Mesendoderm (in vitro differentiated cells): Measurements from ENCODE around the gene CCDC197.

ENCODE experiments used
- DNase-seq: peaks from one replicate; pipeline ENCODE4 v3.0.0; 2013
- H2AK5ac ChIP-seq: 2 replicates; pipeline ENCODE4 v1.6.1; 2013; ENCODE audit warnings: low read length, inconsistent platforms
- H2BK120ac ChIP-seq: 2 replicates; pipeline ENCODE4 v1.6.1; 2013; ENCODE audit warnings: low read depth, mild to moderate bottlenecking, low read length, moderate library complexity, mixed read lengths
- H2BK15ac ChIP-seq: replicated peaks from 2 replicates; pipeline ENCODE4 v1.6.1; 2013; ENCODE audit warnings: low read depth, mild to moderate bottlenecking, moderate library complexity
- H2BK5ac ChIP-seq: 2 replicates; pipeline ENCODE4 v1.6.1; 2013; ENCODE audit warnings: low read length, inconsistent platforms
- H3K18ac ChIP-seq: 2 replicates; pipeline ENCODE4 v1.6.1; 2013; ENCODE audit warnings: mild to moderate bottlenecking, low read length, mixed read lengths
- H3K23ac ChIP-seq: one replicate; pipeline ENCODE4 v1.6.1; 2013; ENCODE audit warnings: low read length
- H3K27ac ChIP-seq: 2 replicates; pipeline ENCODE4 v1.5.1; 2013; ENCODE audit warnings: low read depth, mild to moderate bottlenecking, inconsistent platforms, low read length, moderate library complexity
- H3K27me3 ChIP-seq: 2 replicates; pipeline ENCODE4 v1.6.1; 2013; ENCODE audit warnings: low read length, control low read depth, mild to moderate bottlenecking, inconsistent platforms; ENCODE audit not compliant: insufficient read depth, poor library complexity
- H3K36me3 ChIP-seq: 2 replicates; pipeline ENCODE4 v1.6.1; 2013; ENCODE audit warnings: low read length, inconsistent platforms; ENCODE audit not compliant: control insufficient read depth, insufficient read depth
- H3K4ac ChIP-seq: one replicate; pipeline ENCODE4 v1.6.1; 2013; ENCODE audit warnings: low read depth, mild to moderate bottlenecking, low read length, moderate library complexity
- H3K4me1 ChIP-seq: 2 replicates; pipeline ENCODE4 v1.6.1; 2013; ENCODE audit warnings: low read depth, low read length, inconsistent platforms; ENCODE audit not compliant: control insufficient read depth
- H3K4me2 ChIP-seq: 2 replicates; pipeline ENCODE4 v1.6.1; 2013; ENCODE audit warnings: low read length
- H3K4me3 ChIP-seq: 2 replicates; pipeline ENCODE4 v1.5.1; 2013; ENCODE audit warnings: mild to moderate bottlenecking, low read length
- H3K56ac ChIP-seq: one replicate; pipeline ENCODE4 v1.6.1; 2013; ENCODE audit warnings: low read length
- H3K79me1 ChIP-seq: 2 replicates; pipeline ENCODE4 v1.6.1; 2013; ENCODE audit warnings: low read length, inconsistent platforms
- H3K79me2 ChIP-seq: 2 replicates; pipeline ENCODE4 v1.6.1; 2013; ENCODE audit warnings: mild to moderate bottlenecking, low read length; ENCODE audit not compliant: control insufficient read depth, insufficient read depth
- H3K9ac ChIP-seq: 2 replicates; pipeline ENCODE4 v1.6.1; 2013; ENCODE audit warnings: low read length, inconsistent platforms
- H4K5ac ChIP-seq: one replicate; pipeline ENCODE4 v1.6.1; 2013; ENCODE audit warnings: low read length
- H4K8ac ChIP-seq: one replicate; pipeline ENCODE4 v1.6.1; 2013; ENCODE audit warnings: low read depth, mild to moderate bottlenecking, control low read depth, low read length, moderate library complexity
- WGBS: extraction: QIAGEN DNeasy Blood & Tissue Kit; methylation state at CpG from one replicate; pipeline ENCODE4 v1.1.7; 2013; ENCODE audit warnings: low lambda C conversion rate, missing lambda C conversion rate; ENCODE audit not compliant: insufficient coverage; ENCODE audit errors: extremely low coverage; 5-methylcytosine and 5-hydroxymethylcytosine counted together

Gene CCDC197

GRCh38 chr14:93973607-93974006 is 23.5 kb upstream of the CCDC197 start:
- Histone ChIP-seq H3K4me2 (no peak overlapping the region), H3K23ac (no peak overlapping the region), H3K36me3 (no peaks in the 10 kb centered on the region), H2AK5ac (no peak overlapping the region), H4K8ac (no peak overlapping the region), H3K79me1 (no peaks in the 10 kb centered on the region), H2BK120ac (no peak overlapping the region), H3K27me3 (no peaks in the 10 kb centered on the region), H3K18ac (no peak overlapping the region), H2BK15ac (no peak overlapping the region), H3K79me2 (no peaks in the 10 kb centered on the region), H3K56ac (no peak overlapping the region), H3K4me1 (no peaks in the 10 kb centered on the region), H4K5ac (no peak overlapping the region), H2BK5ac (no peak overlapping the region), H3K9ac (no peak overlapping the region), H3K27ac (no peak overlapping the region), H3K4ac (no peak overlapping the region), H3K4me3 (no peak overlapping the region)
- WGBS = no CpG with 5 or more reads among the region's 6 CpGs
- DNase-seq = no peak

GRCh38 chr14:93974299-93974698 is 22.8 kb upstream of the CCDC197 start:
- H3K4me3 ChIP-seq = no peak overlapping the region
- no peak overlapping the region for H3K27ac ChIP-seq
- H2BK5ac ChIP-seq = no peak overlapping the region
- no peaks in the 10 kb centered on the region for H3K79me1 ChIP-seq
- H3K23ac ChIP-seq = no peak overlapping the region
- H4K5ac ChIP-seq = no peak overlapping the region
- no peak overlapping the region for H3K9ac ChIP-seq
- H2AK5ac ChIP-seq = no peak overlapping the region
- no peaks in the 10 kb centered on the region for H3K4me1 ChIP-seq
- H2BK120ac ChIP-seq = no peak overlapping the region
- no peak overlapping the region for H3K56ac ChIP-seq
- no peaks in the 10 kb centered on the region for H3K79me2 ChIP-seq
- H3K4ac ChIP-seq = no peak overlapping the region
- no peak overlapping the region for H3K4me2 ChIP-seq
- H2BK15ac ChIP-seq = no peak overlapping the region
- no peak overlapping the region for H3K18ac ChIP-seq
- no peaks in the 10 kb centered on the region for H3K27me3 ChIP-seq
- no CpG with 5 or more reads among the region's 6 CpGs for WGBS
- no peaks in the 10 kb centered on the region for H3K36me3 ChIP-seq
- no peak for DNase-seq
- no peak overlapping the region for H4K8ac ChIP-seq

- Histone ChIP-seq H2BK120ac (no peak overlapping the region), H3K23ac (no peak overlapping the region), H3K9ac (no peak overlapping the region), H3K79me2 (no peaks in the 10 kb centered on the region), H3K4me1 (no peaks in the 10 kb centered on the region), H3K56ac (no peak overlapping the region), H3K4me3 (no peak overlapping the region), H2AK5ac (no peak overlapping the region), H2BK15ac (no peak overlapping the region), H4K8ac (no peak overlapping the region), H3K79me1 (no peaks in the 10 kb centered on the region), H3K4ac (no peak overlapping the region), H2BK5ac (no peak overlapping the region), H4K5ac (no peak overlapping the region), H3K4me2 (no peak overlapping the region), H3K18ac (no peak overlapping the region), H3K27me3 (no peaks in the 10 kb centered on the region), H3K36me3 (no peaks in the 10 kb centered on the region), H3K27ac (no peak overlapping the region)
- DNase-seq = no peak
- WGBS = no CpG with 5 or more reads among the region's 12 CpGs
These were observed 22.3 kb upstream of the CCDC197 start for GRCh38 chr14:93974833-93975232.

GRCh38 chr14:93975791-93976476 is 21.2 kb upstream of the CCDC197 start:
- Histone ChIP-seq H3K79me2 (no peaks in the 10 kb centered on the region), H3K4me1 (no peaks in the 10 kb centered on the region), H3K27ac (no peak overlapping the region), H4K8ac (no peak overlapping the region), H3K79me1 (no peaks in the 10 kb centered on the region), H2AK5ac (no peak overlapping the region), H3K9ac (no peak overlapping the region), H4K5ac (no peak overlapping the region), H3K23ac (no peak overlapping the region), H3K4me2 (no peak overlapping the region), H2BK5ac (no peak overlapping the region), H3K18ac (no peak overlapping the region), H3K27me3 (no peaks in the 10 kb centered on the region), H3K4ac (no peak overlapping the region), H3K56ac (no peak overlapping the region), H3K36me3 (no peaks in the 10 kb centered on the region), H3K4me3 (no peak overlapping the region), H2BK15ac (no peak overlapping the region), H2BK120ac (no peak overlapping the region)
- WGBS = no CpG with 5 or more reads among the region's 9 CpGs
- peak; percentile 45 for DNase-seq

- no peak within 1 kb of the TSS for H2AK5ac ChIP-seq
- H3K18ac ChIP-seq = no peak within 1 kb of the TSS
- no peaks in the 10 kb centered on the region for H3K27me3 ChIP-seq
- H3K27ac ChIP-seq = no peak within 1 kb of the TSS
- H3K79me1 ChIP-seq = no peaks in the 10 kb centered on the region
- H3K56ac ChIP-seq = no peak within 1 kb of the TSS
- no peak within 1 kb of the TSS for H2BK120ac ChIP-seq
- H3K4me3 ChIP-seq = no peak within 1 kb of the TSS
- no peak within 1 kb of the TSS for H4K5ac ChIP-seq
- DNase-seq = no peak
- no peaks in the 10 kb centered on the region for H3K79me2 ChIP-seq
- H2BK15ac ChIP-seq = no peak within 1 kb of the TSS
- no peaks in the 10 kb centered on the region for H3K4me1 ChIP-seq
- H2BK5ac ChIP-seq = no peak within 1 kb of the TSS
- H3K4me2 ChIP-seq = no peak within 1 kb of the TSS
- WGBS = no CpG with 5 or more reads among the region's 12 CpGs
- no peak within 1 kb of the TSS for H3K9ac ChIP-seq
- H3K36me3 ChIP-seq = no peaks in the 10 kb centered on the region
- H3K4ac ChIP-seq = no peak within 1 kb of the TSS
- H3K23ac ChIP-seq = no peak within 1 kb of the TSS
- H4K8ac ChIP-seq = no peak within 1 kb of the TSS
These were observed 20.5 kb upstream of the CCDC197 start, which contains the start of gene ASB2 for GRCh38 chr14:93976477-93977057. Gene ASB2 (minus strand): TSS chr14:93976570. CDS start chr14:93964539, 12,031 bp downstream.

- no peak overlapping the region for H3K4me2 ChIP-seq
- no peak overlapping the region for H3K4ac ChIP-seq
- H3K56ac ChIP-seq = no peak overlapping the region
- H2BK15ac ChIP-seq = no peak overlapping the region
- no peak overlapping the region for H3K23ac ChIP-seq
- H3K27me3 ChIP-seq = no peaks in the 10 kb centered on the region
- H4K5ac ChIP-seq = no peak overlapping the region
- no peak overlapping the region for H2BK120ac ChIP-seq
- no peaks in the 10 kb centered on the region for H3K79me1 ChIP-seq
- no peak for DNase-seq
- no CpG with 5 or more reads among the region's 5 CpGs for WGBS
- no peaks in the 10 kb centered on the region for H3K79me2 ChIP-seq
- no peak overlapping the region for H3K9ac ChIP-seq
- H3K4me3 ChIP-seq = no peak overlapping the region
- H3K4me1 ChIP-seq = no peaks in the 10 kb centered on the region
- H3K36me3 ChIP-seq = no peaks in the 10 kb centered on the region
- H2BK5ac ChIP-seq = no peak overlapping the region
- H3K18ac ChIP-seq = no peak overlapping the region
- H2AK5ac ChIP-seq = no peak overlapping the region
- H3K27ac ChIP-seq = no peak overlapping the region
- H4K8ac ChIP-seq = no peak overlapping the region
These were observed 19.9 kb upstream of the CCDC197 start for GRCh38 chr14:93977171-93977570.
